Common myeloid progenitor, CD34-positive (primary cell): Measurements from ENCODE around the gene TMEM41B.
"Not testable (repeated sequence)": the region's sequence is repeated elsewhere in the genome, so short reads cannot be mapped to it uniquely, and the experiment has no call there.

Experiments used
- CTCF ChIA-PET: fragments of 350-600 bp; sonication (Branson Sonifier 250); formaldehyde crosslinking; loops from one replicate; lab custom pipeline; 2021; ENCODE audit warnings: antibody characterized with exemption; lab: Charles Lee
- POLR2A ChIA-PET: fragments of 350-600 bp; sonication (Branson Sonifier 250); formaldehyde crosslinking; loops from one replicate; lab custom pipeline; 2021; ENCODE audit warnings: antibody characterized with exemption; lab: Charles Lee
- DNase-seq, 3 donors: peaks; one replicate each; pipeline versions ENCODE4 v3.0.0 to v3.0.0-alpha.2; 2013
- H3K27ac ChIP-seq, 2 experiments: 1 replicate in 1 of 2; 2 replicates in 1 of 2; pipeline ENCODE4 v1.7.0; 2013; ENCODE audit warnings: inconsistent platforms in 2 of 2, low read length in 2 of 2, mild to moderate bottlenecking in 2 of 2, low read depth in 1 of 2, moderate library complexity in 1 of 2; ENCODE audit not compliant: severe bottlenecking in 2 of 2, insufficient read depth in 1 of 2, poor library complexity in 1 of 2
- H3K27me3 ChIP-seq, 5 experiments: replicated peaks in 2 of 5; 1 replicate in 3 of 5; 2 replicates in 2 of 5; pipeline versions ENCODE4 v1.6.1 to v1.7.0; 2013; ENCODE audit warnings: low read length in 4 of 5, mild to moderate bottlenecking in 2 of 5, moderate library complexity in 2 of 5, inconsistent platforms in 1 of 5; ENCODE audit not compliant: insufficient read depth in 5 of 5, control insufficient read depth in 4 of 5
- H3K36me3 ChIP-seq, 4 experiments: 1 replicate in 2 of 4; 2 replicates in 2 of 4; pipeline versions ENCODE4 v1.6.1 to v1.7.0; 2013; ENCODE audit warnings: low read length in 3 of 4, control low read depth in 1 of 4, mild to moderate bottlenecking in 1 of 4; ENCODE audit not compliant: control insufficient read depth in 4 of 4, insufficient read depth in 4 of 4
- H3K4me1 ChIP-seq, 4 experiments: 1 replicate in 3 of 4; 2 replicates in 1 of 4; pipeline versions ENCODE4 v1.6.1 to v1.7.1; 2013; ENCODE audit warnings: low read length in 3 of 4, mild to moderate bottlenecking in 3 of 4, control low read depth in 1 of 4, inconsistent platforms in 1 of 4, moderate library complexity in 1 of 4; ENCODE audit not compliant: control insufficient read depth in 4 of 4, insufficient read depth in 4 of 4; ENCODE audit errors: control extremely low read depth in 1 of 4
- H3K4me3 ChIP-seq, 7 experiments: 1 replicate in 4 of 7; 2 replicates in 3 of 7; pipeline versions ENCODE4 v1.5.1 to v1.7.0; 2013; ENCODE audit warnings: mild to moderate bottlenecking in 7 of 7, low read length in 6 of 7, moderate library complexity in 6 of 7, inconsistent platforms in 2 of 7, low read depth in 2 of 7, control low read depth in 1 of 7; ENCODE audit not compliant: insufficient read depth in 4 of 7, control insufficient read depth in 1 of 7; ENCODE audit errors: extremely low read depth in 1 of 7
- H3K9me3 ChIP-seq, 5 experiments: 1 replicate in 4 of 5; 2 replicates in 1 of 5; pipeline versions ENCODE4 v1.6.1 to v1.7.1; 2013; ENCODE audit warnings: low read length in 4 of 5, mild to moderate bottlenecking in 2 of 5, inconsistent platforms in 1 of 5, low read depth in 1 of 5, moderate library complexity in 1 of 5; ENCODE audit not compliant: control insufficient read depth in 4 of 5, insufficient read depth in 2 of 5; ENCODE audit errors: control extremely low read depth in 1 of 5
- WGBS: methylation state at CpG from one replicate; pipeline ENCODE4 v1.1.5; 2013; ENCODE audit not compliant: insufficient coverage; 5-methylcytosine and 5-hydroxymethylcytosine counted together

Gene TMEM41B

GRCh38 chr11:9249252-9249651 lies 65.1 kb downstream of the TMEM41B start:
- no peak for DNase-seq
- Histone ChIP-seq H3K27me3 (no peaks in the 10 kb centered on the region), H3K36me3 (no peaks in the 10 kb centered on the region), H3K4me3 (no peak overlapping the region), H3K27ac (no peak overlapping the region), H3K4me1 (peaks cover 16 to 81% (median 71%) of the 10 kb centered on the region in 4 experiments), H3K9me3 (no peaks in the 10 kb centered on the region)
- ChIA-PET POLR2A (no interaction called here), CTCF (interaction anchor here (1.1 to 2.9 kb wide), 2 partner anchors 12 to 18 kb away, joined by 3 to 20 read pairs; no protein-coding TSS in a partner anchor)
- WGBS, result 100% methylated on average over 4 of the region's 7 CpGs

GRCh38 chr11:9247863-9248262 lies 66.5 kb downstream of the TMEM41B start:
- Histone ChIP-seq H3K27me3 (no peaks in the 10 kb centered on the region), H3K4me3 (no peak overlapping the region), H3K4me1 (peaks cover 13 to 72% (median 59%) of the 10 kb centered on the region in 4 experiments), H3K27ac (no peak overlapping the region), H3K36me3 (no peaks in the 10 kb centered on the region), H3K9me3 (no peaks in the 10 kb centered on the region)
- DNase-seq, result no peak
- 100% methylated on average over 3 of the region's 3 CpGs for WGBS
- POLR2A ChIA-PET, result interaction anchor here (0.7 kb wide), 1 partner anchor 75 kb away, joined by 3 read pairs; no protein-coding TSS in a partner anchor
- CTCF ChIA-PET, result interaction anchor here (0.7 to 1.2 kb wide), 2 partner anchors 39 to 258 kb away, joined by 3 read pairs; no protein-coding TSS in a partner anchor

GRCh38 chr11:9236242-9236641 lies 78.2 kb downstream of the TMEM41B start:
- H3K36me3 ChIP-seq, H3K27me3 ChIP-seq, H3K4me3 ChIP-seq, H3K27ac ChIP-seq, CTCF ChIA-PET, POLR2A ChIA-PET, DNase-seq, H3K9me3 ChIP-seq: not testable (repeated sequence)
- peaks cover 8 to 22% (median 13%) of the 10 kb centered on the region in 4 experiments for H3K4me1 ChIP-seq
- WGBS, result 95% methylated on average over 9 of the region's 10 CpGs

GRCh38 chr11:9232482-9232881 lies 81.9 kb downstream of the TMEM41B start:
- Histone ChIP-seq H3K36me3 (peaks cover 0 to 3% (median 0%) of the 10 kb centered on the region in 4 experiments), H3K4me3 (peak overlapping the region in 2 of 7 experiments; percentile 24 to 67), H3K27ac (no peak overlapping the region), H3K9me3 (peaks cover 0 to 3% (median 0%) of the 10 kb centered on the region in 5 experiments), H3K27me3 (no peaks in the 10 kb centered on the region), H3K4me1 (peaks cover 14 to 43% (median 36%) of the 10 kb centered on the region in 4 experiments)
- 93% methylated on average over 2 of the region's 3 CpGs for WGBS
- POLR2A ChIA-PET, result no interaction called here
- DNase-seq, result no peak
- CTCF ChIA-PET, result interaction anchor here (1.0 to 1.1 kb wide), 3 partner anchors 20 to 484 kb away, joined by 3 read pairs; no protein-coding TSS in a partner anchor

GRCh38 chr11:9231848-9232177 lies 82.6 kb downstream of the TMEM41B start:
- peaks cover 0 to 3% (median 0%) of the 10 kb centered on the region in 4 experiments for H3K36me3 ChIP-seq
- H3K27ac ChIP-seq, result peak overlapping the region in 1 of 2 experiments; percentile 65
- no peaks in the 10 kb centered on the region for H3K27me3 ChIP-seq
- peaks cover 14 to 44% (median 36%) of the 10 kb centered on the region in 4 experiments for H3K4me1 ChIP-seq
- H3K9me3 ChIP-seq, result peaks cover 0 to 3% (median 0%) of the 10 kb centered on the region in 5 experiments
- whole genome bisulfite sequencing, result no CpG with 5 or more reads among the region's 1 CpG
- ChIA-PET POLR2A (interaction anchor here (0.6 kb wide), 1 partner anchor 225 kb away, joined by 4 read pairs; no protein-coding TSS in a partner anchor), CTCF (interaction anchor here (0.9 to 1.2 kb wide), 4 partner anchors 13 to 485 kb away, joined by 3 to 4 read pairs (median 3); no protein-coding TSS in a partner anchor)
- DNase-seq, result peak; percentile 74 to 91 (median 88)
- H3K4me3 ChIP-seq, result peak overlapping the region in 5 of 7 experiments; percentile 44 to 73 (median 67)
